GM12878 (cell line): Measurements from ENCODE around the gene UBQLN4. TPM values are rescaled to one million over a fixed set of nuclear protein-coding genes. Genes with fewer than 3 reads are reported as not detected.

ENCODE experiments used
- ATAC-seq: fragments of 200-7000 bp; cut with Tn5 transposase; 3 replicates; pipeline ENCODE4 v1.9.1; 2020; ENCODE audit warnings: mild to moderate bottlenecking, moderate library complexity
- BruUV-seq: library from RNA; stranded (reverse); fragments of 400-500 nt; replicated peaks from 2 replicates; lab custom pipeline; 2021; lab: Mats Ljungman, UMichigan
- CTCF ChIA-PET: fragments of 300-600 bp; sonication (Branson Sonifier 250); formaldehyde crosslinking; extraction: SDS; loops from one replicate; lab custom pipeline; 2021; ENCODE audit warnings: inconsistent platforms; lab: Yijun Ruan, JAX
- POLR2A ChIA-PET: fragments of 350-600 bp; formaldehyde crosslinking; extraction: SDS; loops from one replicate; lab custom pipeline; 2021; ENCODE audit warnings: inconsistent platforms; lab: Charles Lee
- RAD21 ChIA-PET: fragments of 300-600 bp; sonication (Branson Sonifier 250); formaldehyde crosslinking; loops from one replicate; lab custom pipeline; 2023; ENCODE audit warnings: antibody characterized with exemption; ENCODE audit not compliant: unreplicated experiment; lab: Charles Lee
- SMC1A ChIA-PET: fragments of 300-600 bp; sonication (Branson Sonifier 250); formaldehyde crosslinking; loops from one replicate; lab custom pipeline; 2023; ENCODE audit not compliant: unreplicated experiment, uncharacterized antibody; lab: Charles Lee
- DNase-seq: peaks from one replicate; pipeline ENCODE4 v3.0.0-alpha.2; 2011; ENCODE audit warnings: low read depth, low spot score
- FAIRE-seq: peaks from 3 replicates; lab custom pipeline; 2011; peaks lifted over from hg19 to GRCh38; lab: Jason Lieb, UNC
- H2AFZ ChIP-seq: 2 replicates; pipeline ENCODE4 v1.6.0; 2011; ENCODE audit warnings: low read depth, low read length, control low read depth; ENCODE audit not compliant: control insufficient read depth
- H3K27ac ChIP-seq: 2 replicates; pipeline ENCODE4 v1.5.1; 2011; ENCODE audit warnings: control low read depth; ENCODE audit not compliant: control insufficient read depth, insufficient read depth
- H3K27me3 ChIP-seq, 2 experiments: replicated peaks in 1 of 2; 2 replicates each; pipeline versions ENCODE4 v1.6.0 to v1.6.1; 2011; ENCODE audit warnings: low read length in 1 of 2; ENCODE audit not compliant: control insufficient read depth in 2 of 2, insufficient read depth in 2 of 2
- H3K36me3 ChIP-seq, 2 experiments: 2 replicates each; pipeline ENCODE4 v1.5.1; 2011; ENCODE audit warnings: low read length in 1 of 2; ENCODE audit not compliant: control insufficient read depth in 2 of 2, insufficient read depth in 2 of 2
- H3K4me1 ChIP-seq: 2 replicates; pipeline ENCODE4 v1.6.1; 2011; ENCODE audit warnings: mild to moderate bottlenecking, low read length, moderate library complexity, mixed read lengths; ENCODE audit not compliant: control insufficient read depth, insufficient read depth
- H3K4me2 ChIP-seq: 2 replicates; pipeline ENCODE4 v1.6.0; 2011; ENCODE audit warnings: control low read depth; ENCODE audit not compliant: control insufficient read depth, insufficient read depth
- H3K4me3 ChIP-seq: fragments of 200-600 bp; sonication (generic); 2 replicates; pipeline ENCODE4 v1.5.1; 2016
- H3K79me2 ChIP-seq: 2 replicates; pipeline ENCODE4 v1.6.0; 2011; ENCODE audit warnings: low read length; ENCODE audit not compliant: control insufficient read depth, insufficient read depth
- H3K9ac ChIP-seq: 2 replicates; pipeline ENCODE4 v1.8.0; 2011; ENCODE audit warnings: low read length, control low read depth, mixed read lengths; ENCODE audit not compliant: control insufficient read depth, insufficient read depth
- H3K9me3 ChIP-seq: replicated peaks from 3 replicates; pipeline ENCODE4 v1.5.1; 2011; ENCODE audit warnings: mild to moderate bottlenecking, low read length; ENCODE audit not compliant: control insufficient read depth, insufficient read depth
- H4K20me1 ChIP-seq: 2 replicates; pipeline ENCODE4 v1.6.0; 2011; ENCODE audit not compliant: control insufficient read depth, insufficient read depth
- BACH1 ChIP-seq: fragments of 450-650 bp; IDR thresholded peaks from 2 replicates; pipeline ENCODE4 v1.6.1; 2017; ENCODE audit warnings: mild to moderate bottlenecking, borderline replicate concordance
- BHLHE40 ChIP-seq, 2 experiments: fragments of 450-650 bp in 1 of 2; IDR thresholded peaks; 2 replicates each; pipeline ENCODE4 v1.6.1; 2011 to 2017; ENCODE audit warnings: low read depth in 2 of 2, borderline replicate concordance in 1 of 2, improper control_type of control experiment in 1 of 2, low read length in 1 of 2, mild to moderate bottlenecking in 1 of 2
- BMI1 ChIP-seq: fragments of 450-650 bp; IDR thresholded peaks from 2 replicates; pipeline ENCODE4 v1.6.1; 2016; ENCODE audit warnings: mild to moderate bottlenecking, moderate library complexity, borderline replicate concordance
- CEBPB ChIP-seq, 2 experiments: fragments of 150-350 bp in 1 of 2; IDR thresholded peaks; 2 replicates each; pipeline ENCODE4 v1.6.1; 2012 to 2014; ENCODE audit warnings: low read depth in 2 of 2, low read length in 2 of 2, borderline replicate concordance in 1 of 2, inconsistent platforms in 1 of 2
- HDAC6 ChIP-seq: fragments of 200-600 bp; sonication (generic); IDR thresholded peaks from one replicate; pipeline ENCODE4 v1.8.0; 2017; ENCODE audit warnings: antibody characterized with exemption; ENCODE audit not compliant: unreplicated experiment
- IKZF1 ChIP-seq: fragments of 450-650 bp; conservative IDR thresholded peaks from 2 replicates; pipeline ENCODE4 v1.6.1; 2017; ENCODE audit warnings: antibody characterized with exemption, mild to moderate bottlenecking
- POLR2A ChIP-seq: IDR thresholded peaks from 2 replicates; pipeline ENCODE4 v1.6.1; 2011; ENCODE audit warnings: low read depth, mild to moderate bottlenecking, low read length
- RAD21 ChIP-seq: IDR thresholded peaks from 2 replicates; pipeline ENCODE4 v1.6.1; 2011; ENCODE audit warnings: mild to moderate bottlenecking, low read depth, low read length, moderate library complexity; ENCODE audit not compliant: insufficient read depth
- STAT3 ChIP-seq: IDR thresholded peaks from 2 replicates; pipeline ENCODE4 v1.6.1; 2011; ENCODE audit warnings: low read depth, low read length, improper control_type of control experiment
- TCF12 ChIP-seq: IDR thresholded peaks from 2 replicates; pipeline ENCODE4 v1.6.1; 2011; ENCODE audit warnings: low read depth, mild to moderate bottlenecking, low read length
- ZNF24 ChIP-seq: fragments of 450-650 bp; IDR thresholded peaks from 2 replicates; pipeline ENCODE4 v1.6.1; 2017; ENCODE audit warnings: antibody characterized with exemption, mild to moderate bottlenecking
- WGBS: methylation state at CpG from one replicate; pipeline ENCODE4 v1.1.6; 2016; ENCODE audit warnings: low lambda C conversion rate; ENCODE audit not compliant: insufficient replicate concordance, insufficient coverage; ENCODE audit errors: missing lambda C conversion rate; 5-methylcytosine and 5-hydroxymethylcytosine counted together
- in situ Hi-C: fragments of 300-500 bp; cut with MboI; formaldehyde crosslinking; loops from 9 replicates; pipeline ENCODE4 v1.14.3; 2018; ENCODE audit warnings: mixed read lengths
- intact Hi-C: fragments of 100-400 bp; cut with micrococcal nuclease; formaldehyde crosslinking; loops from one replicate; pipeline ENCODE4 v1.14.2; 2022; ENCODE audit not compliant: unreplicated experiment
- polyA plus RNA-seq, 11 experiments: library from polyadenylated mRNA; depleted of rRNA in 4 of 11; unstranded in 6 of 11; stranded (reverse) in 5 of 11; fragments of >200 nt; fragmentation: Nextera tagmentation in 4 of 11; fragmentation: Illumina TruSeq in 1 of 11; extraction: Ambion mirVana in 4 of 11; extraction: Trizol in 1 of 11; gene quantifications; 1 replicate in 1 of 11; 2 replicates in 10 of 11; pipeline versions ENCODE4 v1.2.1 to v1.2.3, GENCODE V29; 2011 to 2016; ENCODE audit warnings: inconsistent platforms in 2 of 11, missing spikeins in 2 of 11, low read depth in 1 of 11
- total RNA-seq, 4 experiments: library from RNA; depleted of rRNA in 3 of 4; stranded (reverse); fragments of >200 nt in 3 of 4; fragmentation: Illumina TruSeq in 1 of 4; extraction: Trizol in 1 of 4; gene quantifications; 2 replicates each; pipeline versions ENCODE4 v1.2.1 to v1.2.3, GENCODE V29; 2013 to 2021
- TF ChIP-seq, protein P1 (sequence below): fragments of 450-650 bp; IDR thresholded peaks from 2 replicates; pipeline ENCODE4 v1.6.1; 2017; ENCODE audit warnings: mild to moderate bottlenecking, moderate library complexity
- TF ChIP-seq, protein P2 (sequence below): fragments of 450-650 bp; IDR thresholded peaks from 2 replicates; pipeline ENCODE4 v1.6.1; 2017; ENCODE audit warnings: mild to moderate bottlenecking
- TF ChIP-seq, protein P3 (sequence below): fragments of 450-650 bp; IDR thresholded peaks from 2 replicates; pipeline ENCODE4 v1.6.1; 2017; ENCODE audit warnings: mild to moderate bottlenecking, low read depth, inconsistent platforms; ENCODE audit not compliant: poor library complexity, severe bottlenecking

The UBQLN4 gene
- total and polyA plus RNA-seq, 10 of the 15 experiments (the other 5 are each of a cell fraction or from before 2014, with no cell fraction given), result 10.0 to 44.6 (median 19.7) TPM

DNA sequence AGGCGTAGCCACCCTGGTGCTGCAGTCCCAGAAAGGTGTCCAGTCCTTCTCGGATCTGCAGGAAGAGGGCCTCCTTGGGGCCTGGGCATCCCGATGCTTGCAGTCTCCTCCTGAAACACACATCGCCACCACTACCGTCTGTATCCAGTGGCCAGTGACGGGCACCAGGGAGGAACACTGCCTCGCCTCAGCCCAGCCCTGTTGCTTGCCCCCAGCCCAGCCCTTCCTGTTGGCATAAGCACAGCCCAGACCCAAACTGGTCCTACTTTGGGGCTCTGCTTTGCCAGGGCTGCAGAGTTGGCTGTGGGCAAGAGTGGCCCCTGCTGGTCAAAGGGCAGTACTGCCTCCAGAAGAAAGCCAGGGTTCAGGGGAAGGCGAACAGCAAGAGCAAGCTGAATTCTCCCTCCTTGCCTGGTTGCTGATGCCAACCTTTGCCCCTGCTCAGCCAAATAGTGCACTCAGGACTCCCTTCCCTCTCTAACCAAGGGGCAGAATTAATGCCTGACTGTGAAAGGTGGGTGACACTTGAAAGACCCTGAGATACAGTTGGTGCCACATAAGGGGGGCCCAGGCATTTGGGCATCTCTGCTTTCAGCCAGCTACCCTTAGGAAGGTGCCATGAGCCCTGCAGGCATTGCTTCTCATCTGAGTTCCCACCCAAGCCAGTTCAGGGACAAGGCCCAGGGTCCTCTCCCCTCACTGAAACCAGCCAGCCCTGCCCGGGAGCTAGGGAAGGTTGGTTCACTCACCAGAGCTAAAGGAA lies 64.2 kb downstream of the UBQLN4 start:
- 30% methylated on average over 9 of the region's 9 CpGs for WGBS
- in situ Hi-C loops, result loop anchor here (5.0 kb wide), 1 partner anchor 52 kb away; no protein-coding TSS in a partner anchor
- FAIRE-seq, result peak; percentile 98
- TF ChIP-seq, protein P1, sequence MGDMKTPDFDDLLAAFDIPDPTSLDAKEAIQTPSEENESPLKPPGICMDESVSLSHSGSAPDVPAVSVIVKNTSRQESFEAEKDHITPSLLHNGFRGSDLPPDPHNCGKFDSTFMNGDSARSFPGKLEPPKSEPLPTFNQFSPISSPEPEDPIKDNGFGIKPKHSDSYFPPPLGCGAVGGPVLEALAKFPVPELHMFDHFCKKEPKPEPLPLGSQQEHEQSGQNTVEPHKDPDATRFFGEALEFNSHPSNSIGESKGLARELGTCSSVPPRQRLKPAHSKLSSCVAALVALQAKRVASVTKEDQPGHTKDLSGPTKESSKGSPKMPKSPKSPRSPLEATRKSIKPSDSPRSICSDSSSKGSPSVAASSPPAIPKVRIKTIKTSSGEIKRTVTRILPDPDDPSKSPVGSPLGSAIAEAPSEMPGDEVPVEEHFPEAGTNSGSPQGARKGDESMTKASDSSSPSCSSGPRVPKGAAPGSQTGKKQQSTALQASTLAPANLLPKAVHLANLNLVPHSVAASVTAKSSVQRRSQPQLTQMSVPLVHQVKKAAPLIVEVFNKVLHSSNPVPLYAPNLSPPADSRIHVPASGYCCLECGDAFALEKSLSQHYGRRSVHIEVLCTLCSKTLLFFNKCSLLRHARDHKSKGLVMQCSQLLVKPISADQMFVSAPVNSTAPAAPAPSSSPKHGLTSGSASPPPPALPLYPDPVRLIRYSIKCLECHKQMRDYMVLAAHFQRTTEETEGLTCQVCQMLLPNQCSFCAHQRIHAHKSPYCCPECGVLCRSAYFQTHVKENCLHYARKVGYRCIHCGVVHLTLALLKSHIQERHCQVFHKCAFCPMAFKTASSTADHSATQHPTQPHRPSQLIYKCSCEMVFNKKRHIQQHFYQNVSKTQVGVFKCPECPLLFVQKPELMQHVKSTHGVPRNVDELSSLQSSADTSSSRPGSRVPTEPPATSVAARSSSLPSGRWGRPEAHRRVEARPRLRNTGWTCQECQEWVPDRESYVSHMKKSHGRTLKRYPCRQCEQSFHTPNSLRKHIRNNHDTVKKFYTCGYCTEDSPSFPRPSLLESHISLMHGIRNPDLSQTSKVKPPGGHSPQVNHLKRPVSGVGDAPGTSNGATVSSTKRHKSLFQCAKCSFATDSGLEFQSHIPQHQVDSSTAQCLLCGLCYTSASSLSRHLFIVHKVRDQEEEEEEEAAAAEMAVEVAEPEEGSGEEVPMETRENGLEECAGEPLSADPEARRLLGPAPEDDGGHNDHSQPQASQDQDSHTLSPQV, result no peak
- TF ChIP-seq HDAC6 (no peak), IKZF1 (0 out of 2 replicates have a peak, but pooled peaks have one; percentile 25), POLR2A (no peak), STAT3 (no peak), CEBPB (IDR thresholded peaks at IDR 0.05; ENCODE audit: borderline replicate concordance in 1 of 2, low read depth in 2 of 2, low read length in 2 of 2) (no peak), BACH1 (0 out of 2 replicates have a peak, but pooled peaks have one; percentile 19), BHLHE40 (IDR thresholded peaks at IDR 0.05; ENCODE audit: borderline replicate concordance in 1 of 2, low read depth in 2 of 2, low read length in 1 of 2) (no peak), BMI1 (no peak), ZNF24 (no peak), TCF12 (no peak), RAD21 (peak; percentile 100)
- TF ChIP-seq, protein P2, sequence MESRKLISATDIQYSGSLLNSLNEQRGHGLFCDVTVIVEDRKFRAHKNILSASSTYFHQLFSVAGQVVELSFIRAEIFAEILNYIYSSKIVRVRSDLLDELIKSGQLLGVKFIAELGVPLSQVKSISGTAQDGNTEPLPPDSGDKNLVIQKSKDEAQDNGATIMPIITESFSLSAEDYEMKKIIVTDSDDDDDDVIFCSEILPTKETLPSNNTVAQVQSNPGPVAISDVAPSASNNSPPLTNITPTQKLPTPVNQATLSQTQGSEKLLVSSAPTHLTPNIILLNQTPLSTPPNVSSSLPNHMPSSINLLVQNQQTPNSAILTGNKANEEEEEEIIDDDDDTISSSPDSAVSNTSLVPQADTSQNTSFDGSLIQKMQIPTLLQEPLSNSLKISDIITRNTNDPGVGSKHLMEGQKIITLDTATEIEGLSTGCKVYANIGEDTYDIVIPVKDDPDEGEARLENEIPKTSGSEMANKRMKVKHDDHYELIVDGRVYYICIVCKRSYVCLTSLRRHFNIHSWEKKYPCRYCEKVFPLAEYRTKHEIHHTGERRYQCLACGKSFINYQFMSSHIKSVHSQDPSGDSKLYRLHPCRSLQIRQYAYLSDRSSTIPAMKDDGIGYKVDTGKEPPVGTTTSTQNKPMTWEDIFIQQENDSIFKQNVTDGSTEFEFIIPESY, result no peak
- TF ChIP-seq, protein P3, sequence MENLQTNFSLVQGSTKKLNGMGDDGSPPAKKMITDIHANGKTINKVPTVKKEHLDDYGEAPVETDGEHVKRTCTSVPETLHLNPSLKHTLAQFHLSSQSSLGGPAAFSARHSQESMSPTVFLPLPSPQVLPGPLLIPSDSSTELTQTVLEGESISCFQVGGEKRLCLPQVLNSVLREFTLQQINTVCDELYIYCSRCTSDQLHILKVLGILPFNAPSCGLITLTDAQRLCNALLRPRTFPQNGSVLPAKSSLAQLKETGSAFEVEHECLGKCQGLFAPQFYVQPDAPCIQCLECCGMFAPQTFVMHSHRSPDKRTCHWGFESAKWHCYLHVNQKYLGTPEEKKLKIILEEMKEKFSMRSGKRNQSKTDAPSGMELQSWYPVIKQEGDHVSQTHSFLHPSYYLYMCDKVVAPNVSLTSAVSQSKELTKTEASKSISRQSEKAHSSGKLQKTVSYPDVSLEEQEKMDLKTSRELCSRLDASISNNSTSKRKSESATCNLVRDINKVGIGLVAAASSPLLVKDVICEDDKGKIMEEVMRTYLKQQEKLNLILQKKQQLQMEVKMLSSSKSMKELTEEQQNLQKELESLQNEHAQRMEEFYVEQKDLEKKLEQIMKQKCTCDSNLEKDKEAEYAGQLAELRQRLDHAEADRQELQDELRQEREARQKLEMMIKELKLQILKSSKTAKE, result no peak

More for the DNA sequence above, 64.2 kb downstream of the UBQLN4 start:
- 0 out of 2 replicates have a peak overlapping the region, but pooled peaks have one; percentile 35 for H3K9ac ChIP-seq
- no TSS peak for BruUV-seq
- SMC1A ChIA-PET, result interaction anchor here (0.5 to 6.2 kb wide), 31 partner anchors 9 to 367 kb away, joined by 3 to 164 read pairs (median 4); partner anchors contain the start of genes GON4L, KHDC4, RXFP4 and SSR2
- H3K79me2 ChIP-seq, result no peaks in the 10 kb centered on the region
- POLR2A ChIA-PET, result interaction anchor here (0.5 to 3.4 kb wide), 11 partner anchors 9 to 131 kb away, joined by 3 to 16 read pairs (median 4); partner anchors contain the start of genes ARHGEF2 and KHDC4
- peaks cover 17% of the 10 kb centered on the region for H3K4me1 ChIP-seq
- H3K4me2 ChIP-seq, result peak overlapping the region; percentile 40
- RAD21 ChIA-PET, result interaction anchor here (0.6 to 4.9 kb wide), 25 partner anchors 11 to 245 kb away, joined by 3 to 143 read pairs (median 4); partner anchors contain the start of genes ARHGEF2, KHDC4, RXFP4 and SSR2
- H3K9me3 ChIP-seq, result no peaks in the 10 kb centered on the region
- ATAC-seq (peak; percentile 97), DNase-seq (no peak)
- peak overlapping the region; percentile 37 for H2AFZ ChIP-seq
- no peaks in the 10 kb centered on the region for H3K27me3 ChIP-seq
- no peak overlapping the region for H3K4me3 ChIP-seq
- peak overlapping the region; percentile 40; the same call in 1 of the 2 replicates for H3K27ac ChIP-seq
- H3K36me3 ChIP-seq, result no peaks in the 10 kb centered on the region; a peak in 1 of 4 replicates
- intact Hi-C loops, result loop anchor here (1.0 to 5.0 kb wide), 4 partner anchors 51 to 138 kb away; partner anchors contain the start of genes GON4L and SYT11
- no peaks in the 10 kb centered on the region for H4K20me1 ChIP-seq
- CTCF ChIA-PET, result interaction anchor here (0.6 to 7.3 kb wide), 58 partner anchors 8 to 697 kb away, joined by 3 to 176 read pairs (median 4); partner anchors contain the start of genes ARHGEF2, KHDC4, LAMTOR2 and RXFP4
